ENCODE results near the gene GPR108. TPM values are rescaled to one million over a fixed set of nuclear protein-coding genes. Genes with fewer than 3 reads are reported as not detected.
"Not testable (repeated sequence)": the region's sequence is repeated elsewhere in the genome, so short reads cannot be mapped to it uniquely, and the experiment has no call there.

GPR108 gene
- 60.7 TPM for total RNA-seq
- 10 to 100 TPM; 82.9 to 98.8 (median 87.4) TPM for polyA plus RNA-seq

DNA sequence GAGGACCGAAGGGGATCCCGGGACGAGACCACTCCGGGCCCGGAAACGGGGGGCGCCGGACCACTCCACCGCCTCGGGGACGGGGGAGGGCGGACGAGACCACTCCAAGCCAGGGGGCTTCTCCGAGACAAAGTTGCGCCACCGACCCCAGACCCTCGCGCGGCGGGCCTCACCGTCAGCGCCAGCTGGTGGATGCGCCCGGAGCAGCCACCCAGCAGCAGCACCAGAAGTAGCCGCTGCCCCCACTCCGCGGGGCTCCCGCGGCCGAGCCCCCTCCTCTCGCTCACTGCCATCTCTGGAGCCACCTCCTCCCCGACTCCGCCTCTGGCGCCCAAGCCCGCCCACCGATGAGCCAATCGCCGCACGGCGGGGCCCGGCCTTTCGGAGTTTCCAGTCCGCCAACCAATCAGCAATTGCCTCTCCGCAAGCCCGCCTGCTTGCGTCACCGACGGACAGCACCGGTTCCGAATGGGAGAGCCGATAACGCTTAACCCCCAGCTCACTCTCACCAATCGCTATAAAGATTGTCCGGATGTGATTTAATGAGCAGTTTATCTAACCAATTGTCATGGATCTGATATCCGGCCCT is at the start of gene GPR108:
TSS of gene GPR108 (minus strand) at position 297 of the 589 bp plus-strand sequence. CDS start at position 293, 4 bp downstream.
- ATAC-seq (ENCODE audit: low read depth in 2 of 2) = peak; percentile 85 to 86
- DNase-seq = peak; percentile 99 to 100 (median 99)
- Mint-ChIP-seq H3K4me3 (peak within 1 kb of the TSS; percentile 90 to 100 (median 98)), H3K27ac (peak within 1 kb of the TSS; percentile 97 to 99 (median 97)), H3K4me1 (peaks cover 10 to 40% (median 22%) of the 10 kb centered on the region in 4 donors), H3K36me3 (peaks cover 8% of the 10 kb centered on the region), H3K9me3 (no peaks in the 10 kb centered on the region), H3K27me3 (peaks cover 8% of the 10 kb centered on the region)
- H3K27ac ChIP-seq (ENCODE audit: insufficient read depth, low read length, poor library complexity, severe bottlenecking) = peak within 1 kb of the TSS; percentile 94
- H3K4me3 ChIP-seq (ENCODE audit: low read depth, low read length) = peak within 1 kb of the TSS; percentile 83
- H3K4me1 ChIP-seq (ENCODE audit: control insufficient read depth, insufficient read depth, low read length, poor library complexity, severe bottlenecking) = peaks cover 44% of the 10 kb centered on the region
- H3K9me3 ChIP-seq (ENCODE audit: control insufficient read depth in 2 of 2, low read length in 2 of 2) = no peaks in the 10 kb centered on the region
- no peaks in the 10 kb centered on the region for H3K27me3 ChIP-seq (ENCODE audit: control insufficient read depth, insufficient read depth, low read length)
- peaks cover 5% of the 10 kb centered on the region for H3K36me3 ChIP-seq (ENCODE audit: control insufficient read depth, insufficient read depth, low read length)

DNA sequence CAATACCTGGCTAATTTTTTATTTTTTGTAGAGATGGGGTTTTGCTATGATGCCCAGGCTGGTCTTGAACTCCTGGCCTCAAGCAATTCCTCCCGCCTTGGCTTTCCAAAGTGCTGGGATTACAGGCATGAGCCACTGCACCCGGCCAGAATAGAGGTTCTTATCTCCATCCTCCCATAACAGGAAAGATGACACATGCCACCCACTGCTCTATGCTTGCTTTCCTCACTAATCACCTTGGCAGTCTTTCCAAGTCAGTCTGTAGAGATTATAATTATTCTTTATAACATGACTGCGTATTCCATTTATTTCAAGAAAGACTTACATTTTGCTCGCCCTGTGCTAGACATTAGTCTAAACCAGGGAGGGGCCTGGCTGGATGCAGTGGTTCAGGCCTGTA is 41.8 kb upstream of the GPR108 start:
- ATAC-seq (ENCODE audit: low read depth in 2 of 2) = no peak
- Mint-ChIP-seq H3K27me3 (no peaks in the 10 kb centered on the region), H3K4me3 (peak overlapping the region in 2 of 4 donors; percentile 21 to 41), H3K4me1 (peaks cover 0 to 78% (median 45%) of the 10 kb centered on the region in 4 donors), H3K27ac (peak overlapping the region in 2 of 3 donors; percentile 31 to 48), H3K9me3 (peaks cover 0 to 2% (median 0%) of the 10 kb centered on the region in 7 donors), H3K36me3 (peaks cover 36% of the 10 kb centered on the region)
- no peak for DNase-seq
- H3K4me1 ChIP-seq (ENCODE audit: control insufficient read depth, insufficient read depth, low read length, poor library complexity, severe bottlenecking) = peaks cover 29% of the 10 kb centered on the region
- H3K4me3 ChIP-seq (ENCODE audit: low read depth, low read length) = no peak overlapping the region
- H3K36me3 ChIP-seq (ENCODE audit: control insufficient read depth, insufficient read depth, low read length) = peaks cover 25% of the 10 kb centered on the region
- H3K27ac ChIP-seq (ENCODE audit: insufficient read depth, low read length, poor library complexity, severe bottlenecking) = no peak overlapping the region
- no peaks in the 10 kb centered on the region for H3K27me3 ChIP-seq (ENCODE audit: control insufficient read depth, insufficient read depth, low read length)
- no peaks in the 10 kb centered on the region for H3K9me3 ChIP-seq (ENCODE audit: control insufficient read depth in 2 of 2, low read length in 2 of 2)

DNA sequence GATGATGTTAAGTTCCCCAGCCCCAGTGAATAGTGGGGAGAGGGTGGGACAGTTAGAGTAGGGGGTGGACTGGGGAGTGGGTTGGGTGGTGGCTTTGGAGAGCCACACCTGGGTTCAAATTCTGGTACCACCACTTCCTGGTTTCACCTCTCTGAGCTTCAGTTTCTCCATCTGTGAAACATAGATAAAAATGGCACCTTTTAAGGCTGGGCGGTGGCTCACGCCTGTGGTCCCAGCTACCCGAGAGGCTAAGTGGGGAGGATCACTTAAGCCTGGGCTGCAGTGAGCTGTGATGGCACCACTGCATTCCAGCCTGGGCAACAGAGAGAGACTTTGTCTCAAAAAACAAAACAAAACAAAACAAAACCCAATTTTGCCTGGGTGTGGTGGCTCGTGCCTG is 41.0 kb upstream of the GPR108 start:
- peaks cover 36% of the 10 kb centered on the region for H3K36me3 Mint-ChIP-seq
- peaks cover 25% of the 10 kb centered on the region for H3K36me3 ChIP-seq (ENCODE audit: control insufficient read depth, insufficient read depth, low read length)
- H3K9me3 ChIP-seq (ENCODE audit: control insufficient read depth in 2 of 2, low read length in 2 of 2) = no peaks in the 10 kb centered on the region
- H3K27ac Mint-ChIP-seq = peak overlapping the region; percentile 82 to 94 (median 84)
- peak overlapping the region; percentile 47 for H3K27ac ChIP-seq (ENCODE audit: insufficient read depth, low read length, poor library complexity, severe bottlenecking)
- H3K4me1 Mint-ChIP-seq = peaks cover 0 to 74% (median 50%) of the 10 kb centered on the region in 4 donors
- ATAC-seq (ENCODE audit: low read depth in 2 of 2) = no peak
- peak in 1 of 3 donors; percentile 30 for DNase-seq
- H3K4me3 ChIP-seq (ENCODE audit: low read depth, low read length) = peak overlapping the region; percentile 7
- no peaks in the 10 kb centered on the region for H3K27me3 Mint-ChIP-seq
- H3K27me3 ChIP-seq (ENCODE audit: control insufficient read depth, insufficient read depth, low read length) = no peaks in the 10 kb centered on the region
- H3K4me3 Mint-ChIP-seq = peak overlapping the region; percentile 31 to 74 (median 50)
- H3K4me1 ChIP-seq (ENCODE audit: control insufficient read depth, insufficient read depth, low read length, poor library complexity, severe bottlenecking) = peaks cover 36% of the 10 kb centered on the region
- H3K9me3 Mint-ChIP-seq = peaks cover 0 to 2% (median 0%) of the 10 kb centered on the region in 7 donors

DNA sequence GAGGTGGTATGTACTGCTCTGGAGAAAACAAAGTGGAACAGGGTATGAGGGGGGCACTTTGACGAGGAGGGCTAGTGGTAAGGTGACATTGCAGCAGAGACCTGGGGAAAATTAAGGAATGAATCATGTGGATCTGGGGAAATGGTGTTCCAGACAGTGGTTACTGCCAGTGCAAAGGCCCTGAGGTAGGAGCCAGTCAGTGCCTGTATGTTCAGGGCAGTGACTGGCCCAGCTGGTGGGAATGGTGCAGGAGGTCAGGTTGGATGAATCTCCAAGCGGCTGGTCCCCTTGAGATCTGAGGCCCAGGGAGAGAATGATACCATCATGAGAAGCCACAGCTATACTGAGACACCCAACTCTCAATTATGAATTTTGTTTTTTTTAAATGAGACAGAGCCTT is 40.1 kb upstream of the GPR108 start:
- H3K27me3 ChIP-seq (ENCODE audit: control insufficient read depth, insufficient read depth, low read length) = no peaks in the 10 kb centered on the region
- H3K4me1 ChIP-seq (ENCODE audit: control insufficient read depth, insufficient read depth, low read length, poor library complexity, severe bottlenecking) = peaks cover 41% of the 10 kb centered on the region
- no peak overlapping the region for H3K4me3 ChIP-seq (ENCODE audit: low read depth, low read length)
- peaks cover 36% of the 10 kb centered on the region for H3K36me3 Mint-ChIP-seq
- no peak for ATAC-seq (ENCODE audit: low read depth in 2 of 2)
- peak overlapping the region in 3 of 4 donors; percentile 60 to 73 (median 64) for H3K4me3 Mint-ChIP-seq
- DNase-seq = no peak
- peaks cover 0 to 72% (median 50%) of the 10 kb centered on the region in 4 donors for H3K4me1 Mint-ChIP-seq
- H3K36me3 ChIP-seq (ENCODE audit: control insufficient read depth, insufficient read depth, low read length) = peaks cover 25% of the 10 kb centered on the region
- peak overlapping the region; percentile 1 for H3K27ac ChIP-seq (ENCODE audit: insufficient read depth, low read length, poor library complexity, severe bottlenecking)
- H3K27me3 Mint-ChIP-seq = no peaks in the 10 kb centered on the region
- H3K9me3 Mint-ChIP-seq = peaks cover 0 to 2% (median 0%) of the 10 kb centered on the region in 7 donors
- H3K27ac Mint-ChIP-seq = peak overlapping the region; percentile 82 to 84 (median 82)
- H3K9me3 ChIP-seq (ENCODE audit: control insufficient read depth in 2 of 2, low read length in 2 of 2) = no peaks in the 10 kb centered on the region

DNA sequence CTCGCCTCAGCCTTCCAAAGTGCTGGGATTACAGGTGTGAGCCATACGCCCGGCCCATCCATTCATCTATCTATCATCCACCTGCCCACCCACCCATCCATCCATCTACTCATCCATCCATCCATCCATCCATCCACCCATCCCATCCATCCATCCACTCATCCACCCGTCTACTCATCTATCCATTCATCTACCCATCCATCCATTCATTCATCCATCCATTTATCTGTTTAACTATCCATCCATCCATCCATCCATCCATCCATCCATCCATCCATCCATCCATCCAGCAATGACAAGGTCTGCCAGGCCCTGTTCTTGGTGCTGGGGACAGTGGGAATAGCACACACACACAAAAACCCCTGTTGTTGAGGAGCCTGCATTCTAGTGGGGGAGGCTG is 39.6 kb upstream of the GPR108 start:
- H3K4me3 Mint-ChIP-seq = peak overlapping the region in 3 of 4 donors; percentile 50 to 73 (median 60)
- DNase-seq (no peak), ATAC-seq (ENCODE audit: low read depth in 2 of 2) (no peak)
- H3K4me1 ChIP-seq (ENCODE audit: control insufficient read depth, insufficient read depth, low read length, poor library complexity, severe bottlenecking) = peaks cover 45% of the 10 kb centered on the region
- peaks cover 25% of the 10 kb centered on the region for H3K36me3 ChIP-seq (ENCODE audit: control insufficient read depth, insufficient read depth, low read length)
- H3K36me3 Mint-ChIP-seq = peaks cover 36% of the 10 kb centered on the region
- peak overlapping the region; percentile 1 for H3K27ac ChIP-seq (ENCODE audit: insufficient read depth, low read length, poor library complexity, severe bottlenecking)
- no peaks in the 10 kb centered on the region for H3K27me3 Mint-ChIP-seq
- H3K9me3 ChIP-seq (ENCODE audit: control insufficient read depth in 2 of 2, low read length in 2 of 2) = no peaks in the 10 kb centered on the region
- peak overlapping the region; percentile 82 to 96 (median 84) for H3K27ac Mint-ChIP-seq
- H3K4me1 Mint-ChIP-seq = peaks cover 0 to 76% (median 53%) of the 10 kb centered on the region in 4 donors
- peaks cover 0 to 2% (median 0%) of the 10 kb centered on the region in 7 donors for H3K9me3 Mint-ChIP-seq
- H3K4me3 ChIP-seq (ENCODE audit: low read depth, low read length) = no peak overlapping the region
- no peaks in the 10 kb centered on the region for H3K27me3 ChIP-seq (ENCODE audit: control insufficient read depth, insufficient read depth, low read length)

DNA sequence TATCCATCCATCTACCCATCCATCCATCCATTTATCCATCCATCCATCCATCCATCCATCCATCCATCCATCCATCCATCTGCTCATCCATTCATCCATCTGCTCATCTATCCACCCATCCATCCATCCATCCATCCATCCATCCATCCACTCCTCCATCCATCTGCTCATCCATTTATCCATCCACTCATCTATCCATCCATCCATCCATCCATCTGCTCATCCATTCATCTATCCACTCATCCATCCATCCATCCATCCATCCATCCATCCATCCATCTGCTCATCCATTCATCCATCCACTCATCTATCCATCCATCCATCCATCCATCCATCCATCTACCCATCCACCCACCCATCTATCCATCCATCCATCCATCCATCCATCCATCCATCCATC is 38.7 kb upstream of the GPR108 start:
- Histone ChIP-seq H3K36me3 (ENCODE audit: control insufficient read depth, insufficient read depth, low read length) (peaks cover 16% of the 10 kb centered on the region), H3K4me1 (ENCODE audit: control insufficient read depth, insufficient read depth, low read length, poor library complexity, severe bottlenecking) (peaks cover 46% of the 10 kb centered on the region)
- not testable (repeated sequence) for H3K9me3 ChIP-seq (ENCODE audit: control insufficient read depth in 2 of 2, low read length in 2 of 2); H3K27ac ChIP-seq (ENCODE audit: insufficient read depth, low read length, poor library complexity, severe bottlenecking); DNase-seq; H3K27me3 Mint-ChIP-seq; H3K27me3 ChIP-seq (ENCODE audit: control insufficient read depth, insufficient read depth, low read length); ATAC-seq (ENCODE audit: low read depth in 2 of 2); H3K4me3 ChIP-seq (ENCODE audit: low read depth, low read length); H3K9me3 Mint-ChIP-seq
- H3K4me3 Mint-ChIP-seq = peak overlapping the region; percentile 27 to 94 (median 88)
- H3K36me3 Mint-ChIP-seq = peaks cover 27% of the 10 kb centered on the region
- peak overlapping the region in 2 of 3 donors; percentile 17 to 78 for H3K27ac Mint-ChIP-seq
- peaks cover 0 to 73% (median 47%) of the 10 kb centered on the region in 4 donors for H3K4me1 Mint-ChIP-seq

DNA sequence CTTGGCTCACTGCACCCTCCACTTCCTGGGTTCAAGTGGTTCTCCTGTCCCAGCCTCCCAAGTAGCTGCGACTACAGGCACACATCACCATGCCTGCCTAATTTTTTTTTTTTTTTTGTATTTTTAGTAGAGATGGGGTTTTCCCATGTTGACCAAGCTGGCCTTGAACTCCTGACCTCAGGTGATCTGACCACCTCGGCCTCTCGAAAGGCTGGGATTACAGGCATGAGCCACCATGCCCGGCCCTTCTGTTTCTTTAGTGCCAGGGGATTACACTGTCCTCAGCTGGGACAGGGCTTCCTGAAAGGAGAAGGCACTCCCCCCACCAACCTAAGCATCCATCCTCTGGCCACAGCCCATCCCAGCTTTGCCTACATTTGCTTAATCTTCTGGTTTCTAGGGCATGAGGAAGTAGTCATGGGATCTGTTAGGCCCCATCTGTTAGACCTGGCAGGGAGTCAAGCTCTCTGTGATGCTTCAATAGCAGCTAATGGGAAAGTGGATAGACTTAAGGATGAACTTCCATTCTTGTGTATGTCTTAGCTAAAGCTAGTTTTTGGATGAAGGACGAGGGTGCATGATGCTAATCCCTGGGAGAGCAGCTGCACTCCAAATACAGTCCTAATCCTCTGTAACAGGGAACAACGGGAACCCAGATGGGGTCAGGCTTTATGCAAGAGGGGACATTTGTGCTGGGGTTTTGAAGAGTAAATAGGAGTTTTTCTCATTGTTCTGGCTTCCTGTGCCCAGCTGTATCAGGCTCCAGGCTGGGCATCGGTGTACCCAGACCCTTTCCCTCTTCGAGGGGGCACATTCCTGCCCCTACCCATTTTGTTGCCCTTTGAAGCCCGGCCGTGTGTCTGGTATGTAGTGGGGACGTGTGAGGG is 37.7 kb upstream of the GPR108 start:
- H3K4me3 Mint-ChIP-seq = peak overlapping the region; percentile 71 to 94 (median 88)
- H3K36me3 Mint-ChIP-seq = peaks cover 27% of the 10 kb centered on the region
- ATAC-seq (ENCODE audit: low read depth in 2 of 2) (no peak), DNase-seq (no peak)
- no peaks in the 10 kb centered on the region for H3K27me3 Mint-ChIP-seq
- peaks cover 0 to 69% (median 42%) of the 10 kb centered on the region in 4 donors for H3K4me1 Mint-ChIP-seq
- H3K4me1 ChIP-seq (ENCODE audit: control insufficient read depth, insufficient read depth, low read length, poor library complexity, severe bottlenecking) = peaks cover 46% of the 10 kb centered on the region
- H3K9me3 ChIP-seq (ENCODE audit: control insufficient read depth in 2 of 2, low read length in 2 of 2) = no peaks in the 10 kb centered on the region
- peak overlapping the region; percentile 4 for H3K4me3 ChIP-seq (ENCODE audit: low read depth, low read length)
- H3K27ac ChIP-seq (ENCODE audit: insufficient read depth, low read length, poor library complexity, severe bottlenecking) = peak overlapping the region; percentile 23
- peaks cover 0 to 2% (median 0%) of the 10 kb centered on the region in 7 donors for H3K9me3 Mint-ChIP-seq
- H3K27me3 ChIP-seq (ENCODE audit: control insufficient read depth, insufficient read depth, low read length) = no peaks in the 10 kb centered on the region
- peaks cover 14% of the 10 kb centered on the region for H3K36me3 ChIP-seq (ENCODE audit: control insufficient read depth, insufficient read depth, low read length)
- peak overlapping the region; percentile 17 to 86 (median 78) for H3K27ac Mint-ChIP-seq

Data from CD4-positive, CD25-positive, alpha-beta regulatory T cell (primary cell).